Stimulated activated CD8-positive, alpha-beta memory T cell treated with anti-CD3 and anti-CD28 coated beads, Interleukin-15, amount 100 ng/mL, for 4 hours (primary cell): ENCODE results near the gene SH3BGRL.

ENCODE experiments used
- DNase-seq, 2 donors: peaks; one replicate each; pipeline ENCODE4 v3.0.0-alpha.2; 2020; ENCODE audit warnings: low read depth in 2 of 2

The SH3BGRL gene

DNA sequence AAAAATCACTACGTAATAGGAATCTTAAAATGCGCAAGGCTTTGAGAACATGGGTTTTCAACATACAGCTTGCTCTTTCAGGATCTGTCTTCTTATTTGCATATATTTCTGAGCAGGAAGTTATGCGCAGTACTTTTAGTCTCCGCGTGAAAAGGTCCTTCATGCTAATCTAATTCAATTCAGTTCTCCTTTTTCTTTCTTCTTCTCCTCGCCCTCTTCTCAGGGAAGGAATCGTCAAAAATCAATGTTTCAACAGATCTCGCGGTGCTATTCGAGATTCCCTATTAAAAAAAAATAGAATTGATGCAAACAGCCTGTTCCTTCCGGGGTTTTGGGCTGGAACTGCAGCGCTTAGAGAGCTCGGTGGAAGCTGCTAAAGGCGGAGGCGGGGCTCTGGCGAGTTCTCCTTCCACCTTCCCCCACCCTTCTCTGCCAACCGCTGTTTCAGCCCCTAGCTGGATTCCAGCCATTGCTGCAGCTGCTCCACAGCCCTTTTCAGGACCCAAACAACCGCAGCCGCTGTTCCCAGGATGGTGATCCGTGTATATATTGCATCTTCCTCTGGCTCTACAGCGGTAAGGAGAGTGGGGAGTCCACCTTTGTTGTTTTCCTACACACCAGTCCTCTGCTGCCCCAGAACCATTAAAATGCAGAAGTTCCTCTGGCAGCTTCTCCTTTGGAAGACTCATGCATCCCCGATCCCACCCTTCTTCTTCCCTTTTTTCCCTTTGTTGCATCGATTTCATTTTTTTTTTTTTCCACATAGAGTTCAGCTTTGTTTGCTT is at the start of gene SH3BGRL, which contains the start of gene HMGN5:
Gene SH3BGRL, plus strand, starts transcription at position 432 of the 785 bp plus-strand sequence. Its CDS starts 99 bp downstream, at position 531.
Gene HMGN5, minus strand, starts transcription at position 243 of the 785 bp plus-strand sequence. CDS start 80,364 bp downstream, outside the sequence.
- DNase-seq: peak; percentile 24 to 35

DNA sequence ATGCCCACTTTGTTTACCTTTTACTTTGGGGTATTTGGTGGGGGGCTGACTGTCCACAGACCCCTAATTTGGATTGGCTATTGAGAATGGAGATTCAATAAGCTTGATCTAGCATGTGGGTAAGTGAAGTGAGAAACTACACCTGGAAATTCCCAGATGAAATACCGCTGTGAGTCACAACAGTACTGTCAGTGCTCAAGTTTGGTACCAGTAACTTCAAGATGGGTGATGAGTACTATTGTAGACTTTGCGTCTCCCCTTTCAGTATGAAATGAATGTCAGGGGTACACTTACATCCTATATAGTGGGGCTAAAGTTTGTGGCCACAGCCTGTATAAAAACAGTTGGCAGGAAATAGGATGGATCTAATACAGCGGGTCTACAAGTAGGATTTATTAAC is 33.5 kb upstream of the SH3BGRL start:
- no peak for DNase-seq

DNA sequence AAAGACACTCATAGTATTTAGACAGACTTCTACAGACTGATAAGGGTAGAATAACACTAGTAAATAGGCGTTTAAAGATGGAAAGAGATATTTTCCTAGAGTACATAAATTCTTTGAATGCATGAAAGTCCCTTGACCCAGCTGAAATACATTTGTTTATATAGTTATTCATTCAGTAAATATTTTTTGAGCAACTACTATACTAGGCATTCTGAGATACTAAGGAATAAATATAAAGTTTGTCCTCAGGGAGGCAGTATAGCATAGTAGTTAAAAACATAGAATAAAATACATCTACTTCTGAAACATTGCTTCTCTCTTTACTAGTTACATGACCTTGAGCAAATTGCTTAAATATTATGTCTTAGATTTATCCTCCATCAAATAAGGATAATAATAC is 27.6 kb upstream of the SH3BGRL start:
- no peak for DNase-seq

DNA sequence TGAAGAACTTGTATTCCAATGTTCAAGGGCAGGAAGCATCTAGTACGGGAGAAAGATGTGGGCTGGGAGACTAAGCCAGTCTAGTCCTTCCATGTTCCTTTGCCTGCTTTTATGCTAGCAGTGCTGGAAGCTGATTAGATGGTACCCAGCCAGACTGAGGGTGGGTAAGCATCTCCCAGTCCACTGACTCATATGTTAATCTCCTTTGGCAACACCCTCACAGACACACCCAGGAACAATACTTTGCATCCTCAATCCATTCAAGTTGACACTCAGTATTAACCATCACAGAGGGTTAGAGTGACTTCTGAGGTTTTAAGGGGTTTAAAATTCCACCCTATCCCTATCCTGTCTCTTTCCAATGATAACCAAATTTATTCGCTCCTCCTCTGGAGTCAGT is 6.6 kb upstream of the SH3BGRL start:
- no peak for DNase-seq

DNA sequence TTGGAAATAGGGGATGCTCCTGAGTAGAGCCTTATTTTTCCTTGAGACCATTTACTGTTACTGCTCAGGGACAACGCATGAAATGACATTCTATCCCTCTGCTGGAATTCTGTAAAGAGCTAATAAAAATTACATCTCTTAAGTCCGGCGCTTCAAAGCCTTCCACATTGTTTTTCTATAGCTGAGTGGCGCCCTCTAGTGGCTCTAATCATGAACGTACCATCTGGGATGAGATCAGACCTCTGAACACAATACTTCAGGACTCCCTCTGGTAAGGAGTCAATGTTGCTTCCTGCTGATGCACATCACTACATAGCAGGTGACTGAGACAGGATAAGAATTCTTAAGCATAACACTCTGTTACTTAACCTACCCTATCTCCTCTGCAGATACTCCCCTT is 6.2 kb upstream of the SH3BGRL start:
- DNase-seq: peak; percentile 1 to 24

DNA sequence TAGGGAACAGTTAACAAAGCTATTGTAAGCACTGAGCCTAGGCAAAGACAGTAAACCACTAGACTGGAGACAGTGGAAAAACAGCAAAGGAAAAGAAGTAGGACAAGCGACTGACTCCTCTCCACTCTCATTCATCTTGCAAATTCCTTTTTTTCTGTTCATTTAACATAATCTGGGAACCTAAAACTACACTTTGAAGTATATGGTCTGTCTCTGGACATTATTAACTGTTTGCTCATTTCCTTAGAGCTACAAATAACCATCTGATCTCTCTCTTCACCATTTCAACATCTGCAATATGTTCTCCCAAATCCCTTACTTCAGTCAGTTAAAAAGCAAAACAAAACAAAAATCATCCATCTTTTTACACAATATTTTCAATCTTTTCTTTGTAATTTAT is 831 bp upstream of the SH3BGRL start:
- DNase-seq: no peak

DNA sequence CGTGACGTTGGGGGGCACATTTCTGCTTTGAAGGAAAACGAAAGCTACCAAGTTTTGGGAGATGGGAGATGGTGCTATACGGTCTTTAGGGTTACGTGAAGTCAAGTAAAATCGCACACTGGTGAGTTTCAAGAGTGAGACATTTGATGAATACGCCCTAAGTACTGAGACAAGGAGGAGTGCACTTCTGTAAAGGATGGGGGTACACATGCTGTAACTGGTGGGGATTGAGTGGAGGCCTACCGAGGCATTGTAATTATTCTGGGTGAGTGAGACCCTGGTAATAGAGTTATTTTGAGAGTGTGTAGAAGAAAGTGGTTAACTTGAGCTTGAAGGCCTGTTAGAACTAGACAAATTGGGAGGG is 536 bp downstream of the SH3BGRL start:
- no peak for DNase-seq

DNA sequence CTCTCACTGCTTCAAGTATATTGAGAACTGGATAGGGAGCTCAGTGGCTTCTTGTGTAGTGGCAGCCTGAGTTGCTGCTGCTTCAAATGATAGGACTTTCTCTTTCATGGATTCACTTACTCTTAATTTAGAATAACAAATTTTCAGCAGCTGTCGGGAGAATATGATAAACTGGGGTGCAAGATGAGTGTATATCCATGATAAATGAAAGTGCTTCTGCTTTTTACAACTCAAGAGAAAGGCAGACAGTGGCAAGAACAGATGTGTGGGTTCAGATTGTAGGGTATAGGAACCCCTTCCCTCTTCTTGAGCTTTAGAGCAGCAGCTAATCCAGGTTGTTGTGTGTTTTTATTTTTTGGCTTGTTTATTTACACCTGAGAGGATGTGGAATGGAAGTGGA is 1.0 kb downstream of the SH3BGRL start:
- no peak for DNase-seq

DNA sequence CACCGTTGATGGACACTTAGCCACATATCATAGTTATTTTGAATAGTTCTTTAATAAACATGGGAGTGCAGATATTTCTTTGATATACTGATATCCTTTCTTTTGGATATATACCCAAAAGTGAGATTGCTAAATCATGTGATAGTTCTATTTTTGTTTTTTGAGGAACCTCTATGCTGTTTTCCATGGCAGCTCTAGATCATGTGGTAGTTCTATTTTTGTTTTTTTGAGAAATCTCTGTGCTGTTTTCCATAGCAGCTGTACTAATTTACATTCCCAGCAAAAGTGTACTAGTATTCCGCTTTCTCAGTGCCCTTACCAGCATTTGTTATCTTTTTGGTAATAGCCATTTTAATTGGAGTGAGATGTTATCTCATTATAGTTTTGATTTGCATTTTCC is 3.6 kb downstream of the SH3BGRL start:
- DNase-seq: no peak

DNA sequence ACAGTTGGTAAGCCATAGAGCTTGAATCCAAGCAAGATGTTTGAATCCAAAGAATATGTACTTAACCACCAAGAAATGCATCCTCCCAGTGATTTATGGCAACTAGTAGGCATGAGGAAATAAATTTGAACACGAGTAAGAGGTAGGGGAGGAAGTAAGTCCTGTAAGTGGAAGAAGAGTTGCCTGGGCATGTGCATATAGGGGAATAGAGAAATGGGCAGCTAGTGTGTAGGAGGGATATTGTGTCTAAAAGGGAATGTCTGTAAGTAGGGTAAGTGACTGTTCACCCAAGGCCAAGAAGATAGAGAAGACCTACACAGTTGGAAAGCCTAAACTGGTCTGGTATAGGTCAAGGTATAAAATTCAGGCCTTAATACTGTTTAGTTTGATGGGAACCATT is 4.6 kb downstream of the SH3BGRL start:
- DNase-seq: no peak

DNA sequence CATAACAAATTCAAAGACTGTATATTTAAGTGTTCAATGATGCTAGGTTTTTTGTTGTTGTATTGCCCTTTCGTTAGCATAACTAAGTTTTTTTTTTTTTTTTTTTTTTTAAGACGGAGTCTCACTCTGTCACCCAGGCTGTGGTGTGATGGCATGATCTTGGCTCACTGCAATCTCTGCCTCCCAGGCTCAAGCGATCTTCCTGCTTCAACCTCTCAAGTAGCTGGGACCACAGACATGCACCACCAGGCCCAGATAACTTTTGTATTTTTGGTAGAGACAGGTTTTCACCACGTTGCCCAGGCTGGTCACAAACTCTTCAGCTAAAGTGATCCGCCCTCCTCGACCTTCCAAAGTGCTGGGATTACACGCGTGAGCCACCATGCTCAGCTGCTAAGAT is 7.0 kb downstream of the SH3BGRL start:
- DNase-seq: no peak

DNA sequence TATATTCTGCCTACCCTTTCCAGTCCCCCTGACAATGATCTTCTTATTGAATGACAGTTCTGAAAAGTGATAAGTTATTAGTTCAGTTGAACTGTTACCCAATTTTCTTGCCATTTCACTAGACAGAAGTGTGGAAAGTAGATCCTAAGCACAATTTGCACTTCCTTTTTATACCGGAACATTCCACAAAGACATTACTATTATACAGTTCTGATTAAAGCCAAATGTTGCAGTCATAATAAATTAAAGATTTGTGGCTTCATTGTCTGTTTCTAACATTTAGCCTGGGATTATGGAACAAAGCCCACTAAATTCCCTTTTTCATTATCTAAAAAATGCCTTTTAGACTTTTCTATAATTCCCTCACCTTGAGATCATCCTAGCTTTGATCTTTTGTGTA is 13.8 kb downstream of the SH3BGRL start:
- DNase-seq: no peak

DNA sequence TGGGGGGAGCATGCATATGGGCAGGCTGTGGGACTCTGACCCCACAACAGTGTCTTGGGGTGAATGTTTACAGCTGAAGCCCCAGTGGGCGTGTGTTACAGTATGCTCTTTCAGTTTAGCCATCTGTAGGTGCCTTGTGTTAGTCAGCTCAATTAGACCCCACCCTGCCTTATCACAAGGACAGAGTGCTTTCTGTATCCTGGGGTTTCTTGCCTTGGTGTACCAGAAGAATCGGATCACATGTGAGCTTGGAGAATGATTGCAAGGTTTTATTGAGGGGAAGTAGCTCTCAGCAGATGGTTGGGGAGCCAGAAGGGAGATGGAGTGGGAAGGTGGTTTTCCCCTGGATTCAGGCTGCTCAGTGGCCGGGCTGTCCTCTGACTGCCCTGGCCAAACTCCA is 27.3 kb downstream of the SH3BGRL start:
- no peak for DNase-seq

DNA sequence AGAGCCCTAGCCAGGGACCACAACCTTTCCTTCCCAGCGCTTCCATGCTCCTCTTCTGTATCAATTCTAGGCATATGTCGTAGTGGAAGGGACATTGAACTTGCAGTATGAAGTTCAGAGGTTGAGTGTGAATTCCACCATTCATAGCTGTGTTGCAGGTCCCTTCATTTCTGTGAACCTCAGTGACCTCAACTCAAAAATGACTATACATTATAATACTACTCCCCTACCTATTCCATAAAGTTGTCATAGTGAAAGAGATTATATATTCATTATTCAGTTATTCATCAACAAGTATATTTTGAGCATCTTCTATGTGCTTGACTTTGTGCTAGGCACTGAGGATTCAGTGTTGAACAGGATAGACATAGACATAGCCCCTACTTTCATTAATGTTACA is 28.0 kb downstream of the SH3BGRL start:
- no peak for DNase-seq

DNA sequence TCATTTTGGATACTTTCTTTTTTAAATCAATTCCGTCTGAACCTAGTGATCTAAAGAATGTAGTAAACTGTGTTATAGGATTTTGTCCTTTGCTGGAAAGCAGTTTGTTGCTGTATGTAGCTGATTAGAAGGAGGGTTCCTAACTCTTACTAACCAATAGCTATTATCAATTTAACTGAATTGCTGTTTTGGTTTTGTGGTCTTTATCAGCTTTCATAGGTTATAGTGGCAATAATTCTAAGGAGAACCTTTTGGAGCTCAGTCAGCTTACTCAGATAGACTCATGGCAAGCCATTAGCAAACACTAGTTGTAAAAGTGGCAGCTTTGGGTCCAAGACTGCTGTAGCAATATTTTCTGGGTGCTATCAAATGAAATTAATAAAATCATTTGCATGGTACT is 29.6 kb downstream of the SH3BGRL start:
- DNase-seq: no peak

DNA sequence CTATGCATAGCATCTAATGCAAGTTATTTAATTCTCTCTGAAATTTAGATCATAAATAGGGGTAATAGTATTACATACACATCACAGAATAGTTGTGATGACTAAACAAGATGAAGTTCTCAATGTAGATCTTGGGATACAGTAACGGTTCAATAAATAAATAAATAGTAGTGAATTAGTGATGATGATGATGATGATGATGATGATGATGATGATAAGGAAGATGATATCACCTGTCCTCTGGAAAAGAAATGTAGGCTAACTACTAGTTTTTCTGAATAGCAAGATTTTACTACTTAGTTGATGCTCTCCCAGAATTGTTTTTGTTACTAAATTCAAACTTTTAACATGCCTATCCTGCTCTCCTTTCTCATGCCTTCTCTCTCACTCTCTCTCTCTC is 30.3 kb downstream of the SH3BGRL start:
- DNase-seq: no peak

DNA sequence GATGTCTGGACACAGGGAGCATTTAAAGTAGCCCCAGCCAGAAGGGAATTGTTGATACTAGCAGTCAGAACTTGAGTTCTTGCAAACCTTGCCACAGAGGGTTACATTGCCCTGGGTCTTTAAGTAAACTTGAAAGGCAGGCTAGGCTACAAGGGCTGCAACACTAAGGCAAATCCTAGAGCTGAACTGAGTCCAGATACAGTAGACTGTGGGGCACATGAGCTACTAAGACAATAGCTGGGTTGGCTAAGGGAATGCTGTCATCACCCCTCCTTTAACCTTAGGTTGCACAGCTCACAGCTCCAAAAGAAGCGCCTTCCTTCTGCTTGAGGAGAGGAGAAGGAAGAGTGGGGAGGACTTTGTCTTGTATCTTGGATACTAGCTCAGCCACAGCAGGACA is 35.6 kb downstream of the SH3BGRL start:
- DNase-seq: no peak

DNA sequence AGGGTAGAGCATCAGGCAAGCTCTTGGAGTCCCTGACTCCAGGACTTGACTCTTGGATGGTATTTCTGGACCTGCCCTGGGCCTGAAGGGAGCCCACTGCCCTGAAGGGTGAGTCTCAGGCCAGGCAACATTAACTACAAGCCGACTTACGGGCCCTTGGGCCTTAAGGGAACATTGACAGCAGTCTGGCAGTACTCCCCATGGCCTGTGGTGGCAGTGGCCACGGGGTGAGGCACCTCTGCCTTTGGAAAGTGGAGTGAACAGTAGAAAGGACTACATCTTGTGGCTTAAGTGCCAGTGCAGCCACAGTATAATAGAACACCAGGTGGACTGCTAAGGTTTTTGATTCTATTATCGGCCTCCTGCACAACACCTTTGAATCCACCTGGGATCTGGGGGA is 36.3 kb downstream of the SH3BGRL start:
- no peak for DNase-seq

DNA sequence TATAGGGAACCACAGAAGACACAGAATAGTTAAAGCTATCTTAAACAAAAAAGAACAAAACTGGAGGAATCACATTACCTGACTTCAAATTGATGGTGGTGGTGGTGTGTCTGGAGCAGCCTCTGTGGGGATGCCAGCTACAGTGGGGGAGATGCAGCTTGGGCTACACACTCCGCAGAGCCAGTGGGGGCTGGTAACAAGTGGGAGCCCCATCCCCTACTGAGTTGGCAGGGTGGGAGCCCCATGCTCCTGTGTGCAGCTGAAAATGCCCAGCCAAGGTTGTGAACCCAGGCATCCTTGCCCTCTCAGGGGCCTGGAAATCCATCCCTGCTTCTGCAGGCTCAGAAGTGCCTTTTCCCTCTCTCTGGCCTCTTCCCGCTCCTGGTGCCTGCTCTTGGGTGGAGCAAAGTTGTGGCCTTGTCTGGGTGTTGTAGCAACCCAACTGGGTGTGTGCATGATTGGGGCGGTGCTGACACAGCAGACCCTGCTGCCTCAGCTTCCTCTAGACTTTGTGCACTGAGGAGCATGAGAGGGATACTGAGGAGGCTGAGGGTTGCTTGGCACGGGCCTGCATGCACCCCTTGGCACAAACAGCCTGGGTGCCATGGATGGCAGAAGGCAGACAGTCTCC is 38.9 kb downstream of the SH3BGRL start:
- DNase-seq: no peak

DNA sequence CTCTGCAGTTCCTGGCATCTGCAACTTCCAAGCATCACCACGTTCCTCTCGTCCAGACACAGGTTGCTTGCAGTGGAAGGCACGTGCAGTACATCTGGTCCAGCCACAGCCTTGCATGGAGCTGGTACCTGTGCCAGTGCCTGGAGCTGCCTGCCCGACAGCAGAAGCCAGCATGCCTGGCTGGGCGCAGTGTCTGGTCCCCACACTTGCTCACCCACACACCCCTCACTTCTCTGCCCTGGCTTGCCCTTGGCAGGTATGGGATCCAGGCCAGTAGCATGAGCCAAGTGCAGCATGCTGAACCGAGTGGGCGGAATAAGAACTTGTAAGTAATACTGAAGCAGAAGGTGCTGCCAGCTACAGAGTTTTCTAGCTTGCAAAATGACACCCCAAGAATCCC is 39.9 kb downstream of the SH3BGRL start:
- DNase-seq: no peak

DNA sequence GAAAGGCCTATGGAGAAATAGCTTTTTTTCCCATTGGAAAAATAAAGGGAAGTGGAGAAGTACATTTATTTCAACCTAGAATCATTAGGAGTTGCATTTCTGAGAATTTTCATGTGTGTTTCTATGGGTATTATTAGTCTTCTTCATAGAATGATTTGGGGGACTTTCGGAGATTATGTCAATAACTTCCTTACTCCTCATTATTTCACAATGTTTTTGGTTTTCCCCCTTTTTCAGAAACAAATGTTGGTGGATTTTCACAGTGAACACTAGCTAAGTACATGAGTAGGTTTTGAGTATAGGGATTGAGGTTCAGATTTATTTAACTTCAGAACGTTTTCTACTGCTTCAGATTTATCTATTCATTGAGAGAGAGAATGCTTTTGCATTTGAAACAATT is 54.0 kb downstream of the SH3BGRL start:
- DNase-seq: no peak

DNA sequence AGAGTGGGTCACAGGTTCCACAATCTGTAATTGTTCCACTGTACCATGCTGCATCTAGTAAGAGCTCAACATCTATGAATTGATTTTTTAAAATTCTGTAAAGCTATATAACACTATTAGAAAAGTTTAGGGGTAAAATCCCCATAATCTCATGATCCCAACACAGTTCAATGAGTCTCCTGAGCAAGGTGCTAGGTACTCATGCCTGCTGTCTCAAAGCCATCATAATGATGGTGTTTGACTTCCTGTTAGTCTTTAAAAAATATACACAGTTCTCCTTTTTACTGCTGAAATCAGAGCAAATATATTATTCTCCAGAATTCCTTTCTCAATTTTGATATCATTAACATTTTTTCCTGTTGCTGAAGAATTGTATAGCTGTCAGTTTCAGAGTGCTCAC is 55.9 kb downstream of the SH3BGRL start:
- no peak for DNase-seq

DNA sequence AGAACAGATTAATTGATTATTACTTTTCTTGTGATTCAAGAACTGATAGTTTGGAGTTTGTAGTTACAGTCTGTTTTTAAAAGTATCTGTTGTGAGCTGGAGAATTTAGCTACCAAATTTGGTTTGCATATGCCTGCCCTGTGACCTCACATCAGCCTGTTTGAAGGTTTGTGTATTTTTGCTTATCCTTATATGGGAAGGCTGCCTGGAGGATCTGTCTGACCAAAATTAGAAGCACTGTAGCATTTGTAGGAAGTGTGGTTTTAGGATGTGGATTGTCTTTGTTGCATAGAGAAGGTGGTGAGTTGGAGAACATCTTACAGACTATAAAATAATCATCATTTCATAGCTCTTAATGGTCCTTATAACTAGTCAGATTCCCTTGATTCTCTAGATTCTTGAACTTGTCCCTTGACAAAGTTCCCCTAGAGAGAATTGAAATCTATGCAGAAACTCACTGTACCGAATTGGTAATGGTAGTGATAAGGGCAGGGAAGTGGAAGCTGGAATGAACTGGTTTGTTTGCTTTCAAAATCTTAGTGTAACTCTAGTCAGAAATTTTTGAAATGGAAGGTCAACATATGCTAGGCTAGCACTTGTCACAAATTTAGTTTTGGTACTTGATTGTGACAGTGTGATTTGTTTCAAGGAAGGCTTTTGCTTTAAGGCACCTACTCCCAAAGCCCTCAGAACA is 57.3 kb downstream of the SH3BGRL start:
- DNase-seq: no peak
